BJ (cell line): Measurements from ENCODE around the gene ALPK1. TPM values are rescaled to one million over a fixed set of nuclear protein-coding genes. Genes with fewer than 3 reads are reported as not detected.

Experiments used
- CTCF ChIA-PET: fragments of 350-600 bp; formaldehyde crosslinking; extraction: SDS; loops from one replicate; lab custom pipeline; 2021; ENCODE audit warnings: antibody characterized with exemption, inconsistent platforms; lab: Yijun Ruan, JAX
- POLR2A ChIA-PET: fragments of 300-600 bp; sonication (Branson Sonifier 250); formaldehyde crosslinking; extraction: SDS; loops from one replicate; lab custom pipeline; 2021; ENCODE audit warnings: antibody characterized with exemption; lab: Charles Lee
- DNase-seq: peaks from one replicate; pipeline ENCODE4 v3.0.0-alpha.2; 2011; ENCODE audit warnings: low read depth
- H3K27me3 ChIP-seq: 2 replicates; pipeline ENCODE4 v1.6.0; 2011; ENCODE audit warnings: low read length; ENCODE audit not compliant: control insufficient read depth, insufficient read depth
- H3K36me3 ChIP-seq: 2 replicates; pipeline ENCODE4 v1.5.1; 2011; ENCODE audit warnings: low read length; ENCODE audit not compliant: control insufficient read depth, insufficient read depth
- H3K4me3 ChIP-seq: 2 replicates; pipeline ENCODE4 v1.5.1; 2011; ENCODE audit warnings: low read depth, mild to moderate bottlenecking, control low read depth, low read length
- CTCF ChIP-seq: IDR thresholded peaks from 2 replicates; pipeline ENCODE4 v1.5.1; 2011; ENCODE audit warnings: low read depth, mild to moderate bottlenecking, control low read depth, inconsistent platforms, low read length, moderate library complexity; ENCODE audit not compliant: insufficient read depth
- polyA plus RNA-seq: library from polyadenylated mRNA; depleted of rRNA; stranded (reverse); fragments of >200 nt; gene quantifications from 2 replicates; pipeline ENCODE4 v1.2.3, GENCODE V29; 2011

Gene ALPK1
- polyA plus RNA-seq, 1 experiment = 7.6 TPM

GRCh38 chr4:112316360-112316759 lies 19.2 kb downstream of the ALPK1 start:
- Histone ChIP-seq H3K36me3 (no peaks in the 10 kb centered on the region), H3K4me3 (no peak overlapping the region), H3K27me3 (no peaks in the 10 kb centered on the region)
- CTCF ChIA-PET = interaction anchor here (0.6 to 1.0 kb wide), 2 partner anchors 11 to 38 kb away, joined by 3 read pairs; no protein-coding TSS in a partner anchor
- no peak for DNase-seq
- POLR2A ChIA-PET = no interaction called here
- no peak for TF ChIP-seq CTCF

- TF ChIP-seq CTCF = no peak
- CTCF ChIA-PET = interaction anchor here (0.9 kb wide), 1 partner anchor 9 kb away, joined by 3 read pairs; no protein-coding TSS in a partner anchor
- DNase-seq = no peak
- Histone ChIP-seq H3K36me3 (no peaks in the 10 kb centered on the region), H3K4me3 (no peak overlapping the region), H3K27me3 (no peaks in the 10 kb centered on the region)
- POLR2A ChIA-PET = no interaction called here
Measured at GRCh38 chr4:112318239-112319142, 21.3 kb downstream of the ALPK1 start.

- TF ChIP-seq CTCF = peak; percentile 92
Measured at GRCh38 chr4:112321776-112322684, 24.9 kb downstream of the ALPK1 start.

GRCh38 chr4:112322866-112323265 lies 25.7 kb downstream of the ALPK1 start:
- no peaks in the 10 kb centered on the region for H3K27me3 ChIP-seq
- no peak for TF ChIP-seq CTCF
- no peak for DNase-seq
- no peak overlapping the region for H3K4me3 ChIP-seq
- ChIA-PET CTCF (interaction anchor here (0.9 to 1.7 kb wide), 7 partner anchors 11 to 281 kb away, joined by 3 to 7 read pairs (median 5); partner anchors contain the start of genes AP1AR and TIFA), POLR2A (no interaction called here)
- H3K36me3 ChIP-seq = no peaks in the 10 kb centered on the region

More at GRCh38 chr4:112321776-112322684, 24.9 kb downstream of the ALPK1 start:
- ChIA-PET POLR2A (no interaction called here), CTCF (interaction anchor here (0.9 to 1.7 kb wide), 10 partner anchors 10 to 284 kb away, joined by 3 to 7 read pairs (median 4); partner anchors contain the start of genes AP1AR and TIFA)
- peak; percentile 8 for DNase-seq
- Histone ChIP-seq H3K27me3 (no peaks in the 10 kb centered on the region), H3K36me3 (no peaks in the 10 kb centered on the region), H3K4me3 (no peak overlapping the region)
